Activated CD4-positive, alpha-beta T cell treated with anti-CD3 and anti-CD28 coated beads, Interleukin-2, amount 50 U/mL, for 16 hours (primary cell): ENCODE data around the gene GTF2F1.
"Not testable (repeated sequence)": the region's sequence is repeated elsewhere in the genome, so short reads cannot be mapped to it uniquely, and the experiment has no call there.

Experiments
- DNase-seq: peaks from one replicate; pipeline ENCODE4 v3.0.0-alpha.2; 2020

The GTF2F1 gene

GRCh38 chr19:6417713-6418561, 25.0 kb upstream of the GTF2F1 start:
- DNase-seq: no peak

GRCh38 chr19:6416658-6417405, 23.9 kb upstream of the GTF2F1 start:
- no peak for DNase-seq

- no peak for DNase-seq
These were observed 22.7 kb upstream of the GTF2F1 start for GRCh38 chr19:6415591-6416190.

GRCh38 chr19:6414793-6415590, 22.0 kb upstream of the GTF2F1 start:
- DNase-seq: no peak

- DNase-seq: no peak
These were observed 21.0 kb upstream of the GTF2F1 start for GRCh38 chr19:6413721-6414643.

- no peak for DNase-seq
These were observed 20.3 kb upstream of the GTF2F1 start for GRCh38 chr19:6413291-6413690.

- DNase-seq: peak; percentile 38
These were observed 19.6 kb upstream of the GTF2F1 start for GRCh38 chr19:6412447-6413091.

- DNase-seq: no peak
These were observed 19.1 kb upstream of the GTF2F1 start for GRCh38 chr19:6412061-6412446.

GRCh38 chr19:6409346-6409745, 16.4 kb upstream of the GTF2F1 start:
- no peak for DNase-seq

GRCh38 chr19:6406401-6406800, 13.4 kb upstream of the GTF2F1 start:
- DNase-seq: no peak

GRCh38 chr19:6402837-6403608, 10.1 kb upstream of the GTF2F1 start:
- no peak for DNase-seq

- no peak for DNase-seq
These were observed 9.1 kb upstream of the GTF2F1 start for GRCh38 chr19:6402058-6402457.

GRCh38 chr19:6400062-6400944, 7.3 kb upstream of the GTF2F1 start:
- DNase-seq: not testable (repeated sequence)

- DNase-seq: no peak
These were observed 3.3 kb upstream of the GTF2F1 start for GRCh38 chr19:6396305-6396704.

GRCh38 chr19:6394831-6395230, 1.9 kb upstream of the GTF2F1 start:
- no peak for DNase-seq

- DNase-seq: no peak
These were observed 1.0 kb upstream of the GTF2F1 start for GRCh38 chr19:6393983-6394412.

GRCh38 chr19:6392221-6393073, 517 bp downstream of the GTF2F1 start:
- DNase-seq: no peak

GRCh38 chr19:6387372-6387771, 5.6 kb downstream of the GTF2F1 start:
- no peak for DNase-seq
